Spleen (tissue), 7 donors: ENCODE results near the gene FADS2.

ENCODE experiments used
- CTCF ChIP-seq, 11 experiments: fragments of 200-600 bp in 7 of 11; fragments of 450-650 bp in 4 of 11; sonication (generic) in 4 of 11; IDR thresholded peaks in 8 of 11; conservative IDR thresholded peaks in 3 of 11; 1 replicate in 7 of 11; 2 replicates in 4 of 11; pipeline versions ENCODE4 v1.4.0 to v1.8.0; 2016 to 2021; ENCODE audit warnings: antibody characterized with exemption in 11 of 11, inconsistent platforms in 4 of 11, mild to moderate bottlenecking in 1 of 11
- POLR2A ChIP-seq, 3 donors: fragments of 450-650 bp; IDR thresholded peaks; one replicate each; pipeline ENCODE4 v1.5.1; 2017; ENCODE audit warnings: antibody characterized with exemption in 3 of 3, mild to moderate bottlenecking in 1 of 3
- POLR2AphosphoS5 ChIP-seq, 3 donors: sonication (generic); formaldehyde crosslinking; IDR thresholded peaks; one replicate each; pipeline ENCODE4 v1.5.1; 2017; ENCODE audit warnings: antibody characterized with exemption in 3 of 3
- donor health status: DM: no; HTN: no; CAD: no; lungs with moderate emphysema.
- donor health status: DM: no; HTN: no; CAD: no.
- donor health status: DM: no; HTN: no; CAD: no.

DNA sequence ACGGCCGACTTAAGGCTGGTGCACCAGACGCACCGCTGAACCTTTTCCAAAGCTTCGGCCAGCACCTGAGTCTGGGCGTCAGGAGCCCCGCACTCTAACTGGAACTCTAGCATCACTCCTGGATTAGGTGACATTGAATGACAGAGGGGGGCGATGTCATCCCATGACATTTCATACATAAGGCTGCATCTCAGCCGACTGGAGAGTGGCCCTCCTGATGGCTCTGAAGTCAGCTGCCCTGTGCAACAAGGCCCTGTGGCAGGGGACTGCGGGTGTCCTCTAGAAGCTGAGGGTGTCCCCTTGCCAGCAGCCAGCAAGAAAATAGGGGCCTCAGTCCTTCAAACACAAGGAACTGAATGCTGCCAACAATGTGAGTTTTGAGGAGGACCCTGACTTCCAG, 73.3 kb downstream of the FADS2 start:
- TF ChIP-seq CTCF (IDR thresholded peaks at IDR 0.05 in 8 of 11, conservative IDR thresholded peaks at IDR 0.05 in 3 of 11) (no peak), POLR2A (IDR thresholded peaks at IDR 0.05) (no peak), POLR2AphosphoS5 (IDR thresholded peaks at IDR 0.05) (no peak)
